ENCODE data around the gene CACNA1G. TPM values are rescaled to one million over a fixed set of nuclear protein-coding genes. Genes with fewer than 3 reads are reported as not detected.

CACNA1G gene
- total and polyA plus RNA-seq, 9 of the 15 experiments (the other 6 are each of a cell fraction or from before 2014, with no cell fraction given), result 0.01 TPM; not detected in 8

- POLR2A ChIA-PET, result no interaction called here
- WGBS (ENCODE audit: insufficient coverage, low coverage, missing lambda C conversion rate), result 2% methylated on average over 7 of the region's 7 CpGs
- Histone ChIP-seq H3K9me1 (ENCODE audit: control insufficient read depth, insufficient read depth, low read length) (no peaks in the 10 kb centered on the region), H3K27ac (ENCODE audit: extremely low read depth, low read depth, low read length) (no peak overlapping the region), H2AFZ (ENCODE audit: low read depth, low read length) (no peak overlapping the region), H3K27me3 (ENCODE audit: control insufficient read depth in 2 of 2, insufficient read depth in 2 of 2, low read length in 2 of 2) (peaks cover 23 to 86% of the 10 kb centered on the region in 2 experiments; a peak in 4 of 5 replicates), H3K4me1 (replicated peaks in 1 of 2; ENCODE audit: control insufficient read depth in 2 of 2, insufficient read depth in 2 of 2, low read length in 2 of 2) (peaks cover 0 to 25% of the 10 kb centered on the region in 2 experiments; a peak in 2 of 5 replicates), H3K4me2 (ENCODE audit: insufficient read depth, low read length) (no peak overlapping the region), H3K4me3 (no peak overlapping the region), H3K79me2 (ENCODE audit: control insufficient read depth, insufficient read depth, low read length) (no peaks in the 10 kb centered on the region), H4K20me1 (replicated peaks; ENCODE audit: control insufficient read depth, insufficient read depth, low read length) (peaks cover 6% of the 10 kb centered on the region; the same call in 1 of the 2 replicates), H3K36me3 (ENCODE audit: control insufficient read depth, insufficient read depth, low read length) (no peaks in the 10 kb centered on the region), H3K9ac (ENCODE audit: insufficient read depth in 1 of 2, low read depth in 2 of 2, low read length in 2 of 2) (no peak overlapping the region; a peak in 1 of 4 replicates), H3K9me3 (replicated peaks; ENCODE audit: control insufficient read depth, insufficient read depth, low read depth, low read length) (no peaks in the 10 kb centered on the region)
- FAIRE-seq (no peak), DNase-seq (ENCODE audit: extremely low read depth in 1 of 4, low spot score in 3 of 4) (no peak), ATAC-seq (no peak)
- in situ Hi-C loops (cut with MboI), result no loop called here
- intact Hi-C loops (cut with micrococcal nuclease), result no loop called here
- no TSS peak for BruUV-seq (replicated peaks)
- CTCF ChIA-PET (ENCODE audit: low intra/inter-chr PET ratio), result no interaction called here
- TF ChIP-seq EP300 (IDR thresholded peaks at IDR 0.05; ENCODE audit: low read length) (no peak), GMEB1 (CRISPR knock-in tag; IDR thresholded peaks at IDR 0.05) (no peak), SMARCA4 (IDR thresholded peaks at IDR 0.05) (no peak)
Measured at GRCh38 chr17:50615828-50616227, 55.3 kb downstream of the CACNA1G start.

GRCh38 chr17:50618300-50618699 is 57.8 kb downstream of the CACNA1G start:
- no peaks in the 10 kb centered on the region for H3K79me2 ChIP-seq (ENCODE audit: control insufficient read depth, insufficient read depth, low read length)
- peaks cover 18 to 73% of the 10 kb centered on the region in 2 experiments; a peak in 4 of 5 replicates for H3K27me3 ChIP-seq (ENCODE audit: control insufficient read depth in 2 of 2, insufficient read depth in 2 of 2, low read length in 2 of 2)
- FAIRE-seq (no peak), DNase-seq (ENCODE audit: extremely low read depth in 1 of 4, low spot score in 3 of 4) (no peak), ATAC-seq (no peak)
- no peak overlapping the region for H3K4me2 ChIP-seq (ENCODE audit: insufficient read depth, low read length)
- no peak overlapping the region; a peak in 1 of 4 replicates for H3K9ac ChIP-seq (ENCODE audit: insufficient read depth in 1 of 2, low read depth in 2 of 2, low read length in 2 of 2)
- POLR2A ChIA-PET, result interaction anchor here (0.5 to 0.6 kb wide), 3 partner anchors 65 to 210 kb away, joined by 3 to 4 read pairs (median 3); no protein-coding TSS in a partner anchor
- intact Hi-C loops (cut with micrococcal nuclease) (no loop called here), in situ Hi-C loops (cut with MboI) (no loop called here)
- H3K9me1 ChIP-seq (ENCODE audit: control insufficient read depth, insufficient read depth, low read length), result no peaks in the 10 kb centered on the region
- H2AFZ ChIP-seq (ENCODE audit: low read depth, low read length), result no peak overlapping the region
- no peak overlapping the region for H3K4me3 ChIP-seq
- H4K20me1 ChIP-seq (replicated peaks; ENCODE audit: control insufficient read depth, insufficient read depth, low read length), result peaks cover 6% of the 10 kb centered on the region; the same call in 1 of the 2 replicates
- CTCF ChIA-PET (ENCODE audit: low intra/inter-chr PET ratio), result no interaction called here
- no peak overlapping the region for H3K27ac ChIP-seq (ENCODE audit: extremely low read depth, low read depth, low read length)
- no peaks in the 10 kb centered on the region for H3K36me3 ChIP-seq (ENCODE audit: control insufficient read depth, insufficient read depth, low read length)
- no peaks in the 10 kb centered on the region for H3K9me3 ChIP-seq (replicated peaks; ENCODE audit: control insufficient read depth, insufficient read depth, low read depth, low read length)
- peaks cover 7 to 27% of the 10 kb centered on the region in 2 experiments; a peak in 3 of 5 replicates for H3K4me1 ChIP-seq (replicated peaks in 1 of 2; ENCODE audit: control insufficient read depth in 2 of 2, insufficient read depth in 2 of 2, low read length in 2 of 2)
- no TSS peak for BruUV-seq (replicated peaks)
- WGBS (ENCODE audit: insufficient coverage, low coverage, missing lambda C conversion rate), result 8% methylated on average over 4 of the region's 4 CpGs
